NCI-H2196 (cell line): ENCODE results near the gene TRIM14.
A peak's percentile ranks its signal among the peaks of the same experiment; 100 is the strongest.
"Not testable (repeated sequence)": the region's sequence is repeated elsewhere in the genome, so short reads cannot be mapped to it uniquely, and the experiment has no call there.

Experiments used
- DNase-seq: peaks from one replicate; lab custom pipeline; 2025; ENCODE audit not compliant: unreplicated experiment; lab: John Stamatoyannopoulos, UW

TRIM14 gene

GRCh38 chr9:98142182-98142907 is 23.3 kb upstream of the TRIM14 start:
- DNase-seq, result no peak

GRCh38 chr9:98140503-98140902 is 21.5 kb upstream of the TRIM14 start:
- no peak for DNase-seq

- DNase-seq, result no peak
Observed at GRCh38 chr9:98136489-98136888, 17.5 kb upstream of the TRIM14 start.

DNA sequence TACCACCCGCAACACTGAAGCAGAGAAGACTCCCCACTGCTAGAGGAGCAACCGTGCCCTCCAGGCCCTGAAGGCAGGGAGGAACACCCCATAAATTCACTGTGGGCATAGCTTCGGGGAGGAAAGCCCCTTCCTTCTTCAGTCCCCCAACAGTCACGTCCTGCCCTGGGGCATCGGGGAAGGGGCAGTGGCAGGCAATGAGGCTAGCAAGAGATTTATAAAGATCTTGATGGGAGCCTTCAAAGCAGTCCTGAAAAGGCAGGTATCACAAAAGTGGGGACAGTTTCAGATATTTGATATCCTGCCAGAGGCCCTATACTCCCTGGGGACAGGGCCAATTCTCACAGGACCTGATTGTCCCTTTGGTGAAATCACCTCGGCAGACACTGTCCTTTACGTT is 16.9 kb upstream of the TRIM14 start:
- DNase-seq, result no peak

DNA sequence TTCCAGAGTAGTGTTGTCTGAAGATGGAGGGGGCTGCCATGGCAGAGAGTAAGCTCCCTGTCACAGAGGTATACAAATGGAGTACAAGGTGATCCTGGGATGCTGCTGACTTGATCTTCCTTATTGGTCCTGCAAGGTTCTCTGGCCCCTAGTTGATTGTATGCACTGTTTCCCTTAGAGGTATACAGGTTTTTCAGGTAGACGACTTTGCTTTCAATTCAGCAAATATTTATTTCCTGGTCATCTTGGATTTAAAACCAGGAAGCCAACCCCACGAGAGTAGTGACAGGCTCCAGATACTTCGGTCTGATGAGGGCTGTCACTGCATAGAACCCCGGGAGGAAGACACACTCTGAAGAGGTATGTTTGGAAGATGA is 16.5 kb upstream of the TRIM14 start:
- no peak for DNase-seq

- no peak for DNase-seq
Observed at GRCh38 chr9:98134702-98135557, 15.9 kb upstream of the TRIM14 start.

DNA sequence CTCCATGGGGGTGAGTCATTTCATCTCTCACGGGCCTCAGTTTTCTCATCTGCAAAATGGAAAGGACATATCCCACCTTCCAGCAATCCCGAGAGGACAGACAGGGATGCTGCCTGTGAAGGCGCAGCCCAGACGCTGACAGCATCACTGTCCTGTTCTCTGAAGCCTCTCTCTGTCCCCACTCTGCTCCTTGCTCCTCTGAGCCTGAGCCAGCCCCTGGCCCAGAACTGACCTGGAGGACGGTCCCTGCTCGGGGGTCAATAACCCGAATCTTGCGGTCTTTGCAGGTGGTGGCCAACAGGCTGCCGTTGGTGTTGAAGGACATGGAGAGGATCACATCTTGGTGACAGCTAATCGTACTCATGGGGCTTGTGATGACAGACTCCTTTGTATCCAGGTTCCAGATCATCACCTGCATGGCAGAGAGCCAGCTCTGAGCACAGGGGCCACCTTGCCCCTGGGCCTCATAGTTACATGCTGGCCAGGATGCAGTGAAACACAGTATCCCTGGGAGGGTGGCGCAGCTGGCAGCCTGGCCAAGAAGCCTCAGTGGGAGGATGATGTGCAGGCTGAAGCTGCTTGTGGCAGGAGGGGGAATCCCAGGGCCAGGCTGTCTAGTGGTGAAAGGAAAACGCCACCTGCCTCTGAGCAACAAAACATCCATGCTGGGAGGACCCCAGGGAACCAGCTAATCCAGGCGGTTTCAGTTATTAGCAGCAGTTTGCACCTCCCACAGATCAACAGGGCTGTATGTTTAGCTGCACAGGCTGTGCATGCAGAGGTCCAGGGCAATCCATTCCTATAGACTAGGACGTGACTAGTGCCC is 14.0 kb upstream of the TRIM14 start:
- peak; percentile 57 for DNase-seq

DNA sequence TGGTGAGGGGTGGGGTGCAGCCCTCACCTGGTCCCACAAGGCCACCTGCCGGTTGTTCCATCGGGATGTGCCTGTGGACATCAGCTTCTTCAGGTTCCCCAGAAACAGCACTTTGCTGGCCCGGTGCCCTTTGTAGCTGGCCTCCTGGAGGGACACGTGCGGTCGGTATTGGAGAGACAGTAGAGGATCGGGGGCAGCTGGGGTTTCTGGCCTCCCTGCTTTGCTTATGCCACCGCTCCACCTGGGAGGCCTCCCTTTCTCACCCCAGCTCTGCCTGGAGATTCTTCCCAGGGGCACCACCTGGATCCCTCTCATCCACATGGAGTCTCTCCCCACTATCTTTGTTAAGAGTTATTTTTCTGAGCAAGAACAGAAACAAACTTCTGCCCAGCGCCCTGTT is 13.1 kb upstream of the TRIM14 start:
- DNase-seq, result no peak

GRCh38 chr9:98130576-98131228 is 11.7 kb upstream of the TRIM14 start:
- no peak for DNase-seq

- not testable (repeated sequence) for DNase-seq
Observed at GRCh38 chr9:98130060-98130459, 11.0 kb upstream of the TRIM14 start.

DNA sequence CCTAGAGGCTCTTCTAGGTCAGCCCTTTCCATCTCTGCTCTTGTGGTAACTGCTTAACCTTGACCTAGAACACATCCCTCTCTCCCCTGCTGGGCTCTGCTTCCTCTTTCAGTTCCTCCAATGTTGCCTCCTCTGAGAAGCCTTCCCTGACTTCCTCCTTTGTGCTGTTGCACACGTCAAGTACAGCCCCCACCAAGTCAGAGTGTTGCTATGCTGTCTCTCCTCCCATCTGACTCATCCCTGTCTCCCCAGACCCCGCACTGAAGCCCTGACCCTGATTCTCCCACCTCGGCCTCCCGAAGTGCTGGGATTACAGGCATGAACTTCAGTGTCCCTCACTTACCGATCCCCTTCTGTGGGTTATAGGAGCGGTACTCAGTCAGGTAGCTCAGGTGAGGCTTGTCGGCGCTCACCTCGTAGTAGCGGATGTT is 10.4 kb upstream of the TRIM14 start:
- no peak for DNase-seq

- DNase-seq, result no peak
Observed at GRCh38 chr9:98128316-98128715, 9.3 kb upstream of the TRIM14 start.

DNA sequence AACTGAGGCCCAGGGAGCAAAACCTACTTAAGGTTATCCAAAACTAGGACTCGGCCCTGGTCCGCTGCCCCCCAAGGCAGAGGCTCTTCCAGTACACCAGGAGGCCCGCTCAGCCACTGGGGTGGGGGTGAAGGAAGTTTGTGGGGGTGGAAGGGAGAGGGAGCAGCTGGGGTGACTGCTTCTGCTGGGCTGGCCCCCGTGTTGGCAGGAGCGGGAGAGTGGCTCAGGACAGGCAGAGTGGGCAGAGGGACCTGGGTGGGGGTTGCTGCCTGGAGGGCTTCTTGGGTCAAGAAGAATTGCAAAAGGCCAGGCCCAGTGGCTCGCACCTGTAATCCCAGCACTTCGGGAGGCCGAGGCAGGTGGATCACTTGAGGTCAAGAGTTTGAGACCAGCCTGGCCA is 8.2 kb upstream of the TRIM14 start:
- no peak for DNase-seq

DNA sequence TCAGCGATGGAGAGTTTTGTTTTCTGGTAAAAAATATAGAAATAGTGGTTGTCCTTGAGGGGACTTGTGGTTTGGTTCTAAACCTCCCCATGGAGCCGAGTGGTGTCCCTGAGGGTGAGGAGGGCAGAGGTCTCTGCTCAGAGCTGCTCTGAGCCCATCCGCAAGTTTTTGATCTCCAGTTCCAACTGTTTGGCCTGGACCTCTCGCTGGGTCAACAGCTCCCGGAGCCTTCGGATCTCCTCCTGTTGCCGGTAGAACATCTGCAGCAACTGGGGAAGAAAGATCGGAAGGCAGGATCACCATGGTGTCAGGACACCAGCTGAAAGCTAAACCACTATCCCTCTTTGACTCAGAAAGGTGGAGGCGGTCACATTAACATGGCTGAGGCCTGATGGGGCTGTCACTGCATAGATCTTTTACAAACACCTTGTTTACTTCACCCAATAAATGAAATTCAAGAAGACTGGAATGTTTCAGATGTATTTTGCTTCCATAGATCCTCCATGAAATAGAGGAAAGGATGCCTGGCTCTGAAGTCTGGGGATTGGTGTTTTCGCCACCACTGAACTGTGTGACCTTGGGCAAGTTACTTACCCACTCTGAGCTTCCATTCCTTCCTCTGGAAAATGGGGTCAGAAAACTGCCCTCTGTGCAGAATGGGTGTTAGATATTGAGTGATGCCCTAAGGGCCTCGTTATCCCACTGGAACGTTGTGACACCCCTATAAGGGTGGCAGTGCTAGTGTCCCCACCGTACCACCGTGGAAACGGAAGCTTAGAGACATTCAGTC is 5.8 kb upstream of the TRIM14 start:
- no peak for DNase-seq

DNA sequence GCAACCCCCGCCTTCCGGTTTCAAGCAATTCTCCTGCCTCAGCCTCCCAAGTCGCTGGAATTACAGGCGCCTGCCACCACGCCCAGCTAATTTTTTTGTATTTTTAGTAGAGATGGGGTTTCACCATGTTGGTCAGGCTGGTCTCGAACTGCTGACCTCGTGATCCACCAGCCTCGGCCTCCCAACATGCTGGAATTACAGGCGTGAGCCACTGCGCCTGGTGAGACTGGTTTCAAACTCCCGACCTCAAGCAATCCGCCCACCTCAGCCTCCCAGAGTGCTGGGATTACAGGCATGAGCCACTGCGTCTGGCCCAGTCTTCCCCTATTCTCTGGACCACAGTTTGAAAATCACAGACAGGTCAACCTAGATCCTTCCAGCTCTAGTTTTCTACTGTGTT is 5.1 kb upstream of the TRIM14 start:
- DNase-seq, result not testable (repeated sequence)

GRCh38 chr9:98121058-98121457 is 2.0 kb upstream of the TRIM14 start:
- DNase-seq, result peak; percentile 58

- no peak for DNase-seq
Observed at GRCh38 chr9:98120476-98120875, 1.5 kb upstream of the TRIM14 start.

DNA sequence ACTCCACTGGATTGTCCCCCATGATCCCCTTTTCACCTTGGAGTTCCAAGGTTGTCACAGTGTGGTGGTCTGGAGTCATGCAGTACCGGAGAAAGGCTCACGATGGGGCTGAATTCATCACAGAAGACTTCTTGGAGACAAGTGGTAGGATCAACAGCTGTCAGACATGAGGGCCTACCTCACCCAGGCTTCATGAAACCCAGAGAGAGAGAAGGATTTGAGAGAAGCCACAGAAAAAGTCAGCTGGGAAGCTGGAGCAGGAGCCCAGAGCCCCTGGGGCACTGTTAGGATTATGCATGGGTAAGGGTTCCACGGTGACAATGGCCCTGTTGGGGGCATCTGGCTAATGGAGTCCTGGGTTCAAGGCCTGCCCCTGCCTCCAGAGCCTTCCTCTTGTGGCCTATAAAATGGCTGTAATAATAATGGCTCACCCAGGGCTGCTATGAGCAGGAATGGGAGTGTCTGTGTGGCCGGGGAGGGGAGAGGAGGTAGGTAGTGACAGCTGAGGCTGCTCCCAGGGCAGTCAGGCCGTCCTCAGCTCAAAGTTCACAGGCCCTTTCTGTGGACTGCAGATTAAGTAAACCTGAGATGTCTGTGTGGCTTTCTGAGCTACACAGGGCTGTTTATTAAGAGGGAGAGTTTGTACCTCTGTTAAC is 910 bp downstream of the TRIM14 start:
- peak; percentile 6 for DNase-seq

GRCh38 chr9:98117097-98117496 is 1.9 kb downstream of the TRIM14 start:
- not testable (repeated sequence) for DNase-seq

- no peak for DNase-seq
Observed at GRCh38 chr9:98109052-98109451, 10.0 kb downstream of the TRIM14 start.
